Thoracic aorta (tissue), 2 donors: ENCODE data around the gene DR1. TPM values are rescaled to one million over a fixed set of nuclear protein-coding genes. Genes with fewer than 3 reads are reported as not detected.
"Not testable (repeated sequence)": the region's sequence is repeated elsewhere in the genome, so short reads cannot be mapped to it uniquely, and the experiment has no call there.

Experiments
- ATAC-seq: fragments of 150-250 bp; one replicate; pipeline ENCODE4 v1.8.0; 2017; ENCODE audit warnings: low read depth; ENCODE audit not compliant: insufficient number of reproducible peaks, low FRiP score
- DNase-seq: peaks from one replicate; pipeline ENCODE4 v3.0.0-alpha.2; 2020; ENCODE audit warnings: low spot score
- H3K27ac ChIP-seq, 2 donors: fragments of 200-600 bp; sonication (generic); 1 replicate in 1 of 2; 2 replicates in 1 of 2; pipeline ENCODE4 v1.5.1; 2016; ENCODE audit warnings: mild to moderate bottlenecking in 2 of 2, moderate library complexity in 2 of 2
- H3K27me3 ChIP-seq: fragments of 200-600 bp; sonication (generic); replicated peaks from 2 replicates; pipeline ENCODE4 v1.6.0; 2016; ENCODE audit warnings: mild to moderate bottlenecking; ENCODE audit not compliant: insufficient read depth
- H3K36me3 ChIP-seq: fragments of 200-600 bp; sonication (generic); one replicate; pipeline ENCODE4 v1.5.1; 2016
- H3K4me1 ChIP-seq, 2 donors: fragments of 200-600 bp; sonication (generic); 1 replicate in 1 of 2; 2 replicates in 1 of 2; pipeline versions ENCODE4 v1.5.1 to v1.6.0; 2016; ENCODE audit warnings: low read depth in 2 of 2, mild to moderate bottlenecking in 1 of 2; ENCODE audit not compliant: control insufficient read depth in 1 of 2
- H3K4me3 ChIP-seq: fragments of 200-600 bp; sonication (generic); 2 replicates; pipeline ENCODE4 v1.5.1; 2016; ENCODE audit warnings: mild to moderate bottlenecking
- H3K9me3 ChIP-seq: fragments of 200-600 bp; sonication (generic); 2 replicates; pipeline ENCODE4 v1.5.1; 2016
- CTCF ChIP-seq: fragments of 200-600 bp; sonication (generic); IDR thresholded peaks from one replicate; pipeline ENCODE4 v1.5.1; 2019; ENCODE audit warnings: antibody characterized with exemption
- total RNA-seq, 2 donors: library from RNA; depleted of rRNA; stranded (reverse); fragments of >200 nt; gene quantifications; one replicate each; pipeline versions ENCODE4 v1.1.0 to v1.2.3, GENCODE V29; 2016

DR1 gene
- total RNA-seq, 2 donors from 2014 or later = 13.8 to 33.2 TPM

- Histone ChIP-seq H3K27ac (no peak overlapping the region), H3K9me3 (no peaks in the 10 kb centered on the region), H3K27me3 (no peaks in the 10 kb centered on the region), H3K4me1 (no peaks in the 10 kb centered on the region), H3K4me3 (no peak overlapping the region), H3K36me3 (no peaks in the 10 kb centered on the region)
- TF ChIP-seq CTCF = no peak
- ATAC-seq = no peak
- DNase-seq = no peak
Observed at GRCh38 chr1:93384656-93385055, 38.9 kb downstream of the DR1 start.

- H3K27ac ChIP-seq, H3K4me3 ChIP-seq, H3K4me1 ChIP-seq, DNase-seq, H3K9me3 ChIP-seq, ATAC-seq, H3K36me3 ChIP-seq, H3K27me3 ChIP-seq: not testable (repeated sequence)
Observed at GRCh38 chr1:93386268-93386667, 40.6 kb downstream of the DR1 start.

- DNase-seq (no peak), ATAC-seq (no peak)
- no peaks in the 10 kb centered on the region for H3K9me3 ChIP-seq
- no peaks in the 10 kb centered on the region for H3K4me1 ChIP-seq
- no peak for TF ChIP-seq CTCF
- no peak overlapping the region for H3K4me3 ChIP-seq
- no peaks in the 10 kb centered on the region for H3K36me3 ChIP-seq
- no peaks in the 10 kb centered on the region for H3K27me3 ChIP-seq
- no peak overlapping the region for H3K27ac ChIP-seq
Observed at GRCh38 chr1:93394514-93394913, 48.8 kb downstream of the DR1 start.

GRCh38 chr1:93395195-93395594, 49.5 kb downstream of the DR1 start:
- H3K4me3 ChIP-seq = no peak overlapping the region
- H3K27me3 ChIP-seq = no peaks in the 10 kb centered on the region
- no peak for DNase-seq
- H3K4me1 ChIP-seq = no peaks in the 10 kb centered on the region
- TF ChIP-seq CTCF = no peak
- no peak for ATAC-seq
- no peaks in the 10 kb centered on the region for H3K9me3 ChIP-seq
- no peaks in the 10 kb centered on the region for H3K36me3 ChIP-seq
- H3K27ac ChIP-seq = no peak overlapping the region

- ATAC-seq = no peak
- TF ChIP-seq CTCF = no peak
- no peaks in the 10 kb centered on the region for H3K27me3 ChIP-seq
- H3K9me3 ChIP-seq = no peaks in the 10 kb centered on the region
- no peak overlapping the region for H3K27ac ChIP-seq
- no peaks in the 10 kb centered on the region for H3K4me1 ChIP-seq
- no peak overlapping the region for H3K4me3 ChIP-seq
- DNase-seq = no peak
- no peaks in the 10 kb centered on the region for H3K36me3 ChIP-seq
Observed at GRCh38 chr1:93399781-93400180, 54.1 kb downstream of the DR1 start.

GRCh38 chr1:93408203-93408602, 62.5 kb downstream of the DR1 start:
- DNase-seq = no peak
- H3K27ac ChIP-seq = no peak overlapping the region
- no peaks in the 10 kb centered on the region for H3K36me3 ChIP-seq
- no peak for TF ChIP-seq CTCF
- no peaks in the 10 kb centered on the region for H3K4me1 ChIP-seq
- no peaks in the 10 kb centered on the region for H3K27me3 ChIP-seq
- H3K4me3 ChIP-seq = no peak overlapping the region
- ATAC-seq = no peak
- H3K9me3 ChIP-seq = no peaks in the 10 kb centered on the region
